OCI-LY1 (cell line): ENCODE results near the gene MRLN.

ENCODE experiments used
- EZH2 ChIP-seq: fragments of 200-600 bp; sonication (generic), shearing (Covaris generic); IDR thresholded peaks from 2 replicates; pipeline ENCODE4 v1.8.0; 2017; ENCODE audit warnings: borderline replicate concordance, mixed run types, mild to moderate bottlenecking, antibody characterized with exemption, low read length, moderate library complexity, mixed read lengths
- TF ChIP-seq, protein P1 (sequence below): fragments of 200-600 bp; sonication (generic), shearing (Covaris generic); IDR thresholded peaks from 2 replicates; pipeline ENCODE4 v1.5.1; 2017; ENCODE audit warnings: mild to moderate bottlenecking, antibody characterized with exemption, low read length, moderate library complexity, mixed read lengths

DNA sequence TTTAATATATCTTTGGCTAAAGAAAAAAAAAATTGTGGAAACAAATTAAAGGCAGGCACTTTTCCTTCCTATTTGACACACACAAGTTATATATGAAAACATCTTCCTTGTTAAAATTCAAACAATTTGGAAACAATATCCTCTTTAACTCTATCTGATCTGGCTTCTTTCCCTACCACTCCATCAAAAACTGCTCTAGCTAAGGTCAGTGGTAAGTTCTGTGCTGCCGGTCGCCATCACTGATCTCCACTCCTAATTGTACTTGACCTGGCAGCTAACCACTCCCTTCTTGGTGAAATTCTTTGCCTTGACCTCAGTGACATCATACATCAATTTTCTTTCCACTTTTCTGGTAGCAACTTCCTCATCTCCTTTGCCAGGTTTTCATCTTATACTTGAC lies 47.9 kb upstream of the MRLN start:
- TF ChIP-seq, protein P1, sequence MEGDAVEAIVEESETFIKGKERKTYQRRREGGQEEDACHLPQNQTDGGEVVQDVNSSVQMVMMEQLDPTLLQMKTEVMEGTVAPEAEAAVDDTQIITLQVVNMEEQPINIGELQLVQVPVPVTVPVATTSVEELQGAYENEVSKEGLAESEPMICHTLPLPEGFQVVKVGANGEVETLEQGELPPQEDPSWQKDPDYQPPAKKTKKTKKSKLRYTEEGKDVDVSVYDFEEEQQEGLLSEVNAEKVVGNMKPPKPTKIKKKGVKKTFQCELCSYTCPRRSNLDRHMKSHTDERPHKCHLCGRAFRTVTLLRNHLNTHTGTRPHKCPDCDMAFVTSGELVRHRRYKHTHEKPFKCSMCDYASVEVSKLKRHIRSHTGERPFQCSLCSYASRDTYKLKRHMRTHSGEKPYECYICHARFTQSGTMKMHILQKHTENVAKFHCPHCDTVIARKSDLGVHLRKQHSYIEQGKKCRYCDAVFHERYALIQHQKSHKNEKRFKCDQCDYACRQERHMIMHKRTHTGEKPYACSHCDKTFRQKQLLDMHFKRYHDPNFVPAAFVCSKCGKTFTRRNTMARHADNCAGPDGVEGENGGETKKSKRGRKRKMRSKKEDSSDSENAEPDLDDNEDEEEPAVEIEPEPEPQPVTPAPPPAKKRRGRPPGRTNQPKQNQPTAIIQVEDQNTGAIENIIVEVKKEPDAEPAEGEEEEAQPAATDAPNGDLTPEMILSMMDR: no peak
- no peak for TF ChIP-seq EZH2
